ENCODE results near the gene CNTN2. TPM values are rescaled to one million over a fixed set of nuclear protein-coding genes. Genes with fewer than 3 reads are reported as not detected.

CNTN2 gene
- total RNA-seq, 1 donor from 2014 or later = 0.29 TPM

DNA sequence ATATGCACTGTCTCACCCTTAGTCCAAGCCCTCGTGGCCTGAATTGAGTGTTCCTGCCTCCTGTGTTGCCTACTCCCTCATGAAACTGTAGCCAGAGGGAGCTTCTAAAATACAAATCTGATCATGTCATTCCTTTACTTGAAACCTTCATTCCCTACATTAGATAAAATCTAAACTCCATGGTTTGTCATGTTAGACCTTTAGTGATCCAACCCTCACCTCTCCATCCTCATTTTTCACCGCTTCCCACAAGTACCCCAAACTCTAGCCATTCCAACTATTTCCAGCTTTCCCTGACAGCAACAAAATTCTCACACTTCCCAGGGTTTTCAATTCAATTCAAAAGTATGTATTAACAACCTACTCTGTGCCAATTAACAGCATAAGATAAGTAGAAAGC is 18.3 kb upstream of the CNTN2 start:
- TF ChIP-seq, protein P1, sequence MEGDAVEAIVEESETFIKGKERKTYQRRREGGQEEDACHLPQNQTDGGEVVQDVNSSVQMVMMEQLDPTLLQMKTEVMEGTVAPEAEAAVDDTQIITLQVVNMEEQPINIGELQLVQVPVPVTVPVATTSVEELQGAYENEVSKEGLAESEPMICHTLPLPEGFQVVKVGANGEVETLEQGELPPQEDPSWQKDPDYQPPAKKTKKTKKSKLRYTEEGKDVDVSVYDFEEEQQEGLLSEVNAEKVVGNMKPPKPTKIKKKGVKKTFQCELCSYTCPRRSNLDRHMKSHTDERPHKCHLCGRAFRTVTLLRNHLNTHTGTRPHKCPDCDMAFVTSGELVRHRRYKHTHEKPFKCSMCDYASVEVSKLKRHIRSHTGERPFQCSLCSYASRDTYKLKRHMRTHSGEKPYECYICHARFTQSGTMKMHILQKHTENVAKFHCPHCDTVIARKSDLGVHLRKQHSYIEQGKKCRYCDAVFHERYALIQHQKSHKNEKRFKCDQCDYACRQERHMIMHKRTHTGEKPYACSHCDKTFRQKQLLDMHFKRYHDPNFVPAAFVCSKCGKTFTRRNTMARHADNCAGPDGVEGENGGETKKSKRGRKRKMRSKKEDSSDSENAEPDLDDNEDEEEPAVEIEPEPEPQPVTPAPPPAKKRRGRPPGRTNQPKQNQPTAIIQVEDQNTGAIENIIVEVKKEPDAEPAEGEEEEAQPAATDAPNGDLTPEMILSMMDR (IDR thresholded peaks at IDR 0.05; ENCODE audit: unreplicated experiment) = no peak
- Mint-ChIP-seq H3K9me3 (no peaks in the 10 kb centered on the region), H3K4me1 (no peaks in the 10 kb centered on the region)

DNA sequence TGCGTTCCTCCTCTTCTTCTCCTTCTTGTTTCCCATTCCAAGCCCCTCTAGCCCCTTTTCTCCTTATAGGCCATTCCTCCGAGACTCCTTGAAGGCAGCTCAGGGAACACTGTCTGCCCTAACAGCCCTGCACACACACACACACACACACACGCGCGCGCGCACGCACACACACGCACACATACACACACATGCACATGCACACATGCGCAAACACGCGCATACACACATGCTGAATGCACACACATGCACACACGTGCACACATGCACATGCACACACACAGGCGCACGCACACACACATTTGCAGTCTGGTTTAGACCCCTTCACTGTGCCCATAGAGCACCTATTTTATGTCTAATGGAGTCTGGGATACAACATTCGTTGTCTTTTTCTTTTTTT is 17.8 kb upstream of the CNTN2 start:
- DNase-seq (ENCODE audit: low spot score in 2 of 2, unreplicated experiment in 2 of 2) = no peak
- H3K36me3 Mint-ChIP-seq = no peaks in the 10 kb centered on the region
- TF ChIP-seq, protein P1 (IDR thresholded peaks at IDR 0.05; ENCODE audit: unreplicated experiment) = no peak
- H3K4me1 Mint-ChIP-seq = no peaks in the 10 kb centered on the region
- peaks cover 40% of the 10 kb centered on the region for H3K27me3 Mint-ChIP-seq (ENCODE audit: low read depth)
- no peaks in the 10 kb centered on the region for H3K9me3 Mint-ChIP-seq
- H3K4me3 Mint-ChIP-seq = no peak overlapping the region
- no peak overlapping the region for H3K27ac Mint-ChIP-seq

More for the DNA sequence above, 18.3 kb upstream of the CNTN2 start:
- peaks cover 40% of the 10 kb centered on the region for H3K27me3 Mint-ChIP-seq (ENCODE audit: low read depth)
- no peak overlapping the region for H3K27ac Mint-ChIP-seq
- no peaks in the 10 kb centered on the region for H3K36me3 Mint-ChIP-seq
- no peak for DNase-seq (ENCODE audit: low spot score in 2 of 2, unreplicated experiment in 2 of 2)
- H3K4me3 Mint-ChIP-seq = no peak overlapping the region

DNA sequence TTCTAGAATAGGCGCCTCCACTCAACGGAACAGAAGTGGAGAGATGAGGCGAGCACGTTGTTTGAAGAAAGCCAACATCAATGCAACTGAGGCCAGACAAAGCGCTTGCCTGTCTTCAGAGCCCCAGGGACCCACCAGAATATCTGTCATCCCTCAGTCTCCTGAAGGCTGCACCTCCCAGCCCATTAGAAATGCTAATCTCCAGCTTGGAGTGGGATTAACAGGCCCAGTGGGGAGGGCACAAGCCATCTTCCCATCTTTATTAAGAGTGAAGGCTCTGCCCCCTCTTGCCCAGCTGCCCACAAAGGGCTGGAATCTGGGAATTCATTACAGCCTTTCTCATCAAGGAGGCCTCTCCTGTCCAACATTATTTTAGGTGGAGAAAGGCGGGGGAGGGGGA is 16.8 kb upstream of the CNTN2 start:
- Mint-ChIP-seq H3K4me3 (no peak overlapping the region), H3K9me3 (no peaks in the 10 kb centered on the region), H3K4me1 (no peaks in the 10 kb centered on the region), H3K36me3 (no peaks in the 10 kb centered on the region), H3K27me3 (ENCODE audit: low read depth) (peaks cover 38% of the 10 kb centered on the region), H3K27ac (no peak overlapping the region)
- TF ChIP-seq, protein P1 (IDR thresholded peaks at IDR 0.05; ENCODE audit: unreplicated experiment) = no peak
- no peak for DNase-seq (ENCODE audit: low spot score in 2 of 2, unreplicated experiment in 2 of 2)

DNA sequence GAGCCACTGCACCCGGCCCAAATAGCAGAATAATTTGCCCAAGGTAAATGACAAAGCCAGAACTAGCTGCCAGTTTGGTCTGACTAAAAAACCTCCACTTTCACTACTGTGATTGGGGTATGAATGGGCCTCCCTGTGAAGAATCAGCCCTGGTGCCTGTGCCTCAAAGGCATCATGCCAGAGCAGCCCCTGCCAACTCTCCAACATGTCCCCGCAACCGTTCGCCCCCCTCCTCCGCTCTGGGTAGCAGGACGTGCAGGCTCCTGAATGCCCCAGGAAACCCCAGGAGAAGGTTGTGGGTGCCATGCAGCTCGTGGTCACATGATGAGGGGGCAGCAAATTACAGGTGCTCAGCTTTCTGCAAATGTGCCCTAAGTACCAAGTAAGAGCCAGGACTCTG is 14.6 kb upstream of the CNTN2 start:
- TF ChIP-seq, protein P1 (IDR thresholded peaks at IDR 0.05; ENCODE audit: unreplicated experiment) = no peak
- H3K4me3 Mint-ChIP-seq = no peak overlapping the region
- H3K36me3 Mint-ChIP-seq = no peaks in the 10 kb centered on the region
- H3K27me3 Mint-ChIP-seq (ENCODE audit: low read depth) = peaks cover 45% of the 10 kb centered on the region
- H3K9me3 Mint-ChIP-seq = no peaks in the 10 kb centered on the region
- H3K4me1 Mint-ChIP-seq = no peaks in the 10 kb centered on the region
- H3K27ac Mint-ChIP-seq = no peak overlapping the region
- DNase-seq (ENCODE audit: low spot score in 2 of 2, unreplicated experiment in 2 of 2) = no peak

DNA sequence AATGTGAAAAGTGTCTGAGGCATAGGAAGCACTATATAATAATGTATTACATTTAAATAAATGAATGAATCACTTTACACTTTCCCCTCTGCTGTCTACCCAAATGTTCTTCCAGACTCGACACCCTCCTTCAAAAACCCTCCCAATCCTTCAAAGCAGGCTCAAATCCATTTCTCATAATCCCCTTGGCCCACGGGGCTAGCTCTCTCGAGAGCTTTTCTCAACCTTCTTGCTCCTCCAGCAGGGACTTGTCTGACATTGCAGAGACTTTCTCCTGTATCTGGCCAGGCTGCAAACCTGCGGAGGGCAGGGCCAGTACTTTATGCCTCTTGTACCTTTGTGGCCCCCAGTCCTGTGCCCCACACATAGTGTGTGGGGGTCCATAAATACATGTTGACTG is 14.1 kb upstream of the CNTN2 start:
- DNase-seq (ENCODE audit: low spot score in 2 of 2, unreplicated experiment in 2 of 2) = no peak
- H3K9me3 Mint-ChIP-seq = no peaks in the 10 kb centered on the region
- no peaks in the 10 kb centered on the region for H3K4me1 Mint-ChIP-seq
- TF ChIP-seq, protein P1 (IDR thresholded peaks at IDR 0.05; ENCODE audit: unreplicated experiment) = no peak
- H3K27ac Mint-ChIP-seq = no peak overlapping the region
- peaks cover 45% of the 10 kb centered on the region for H3K27me3 Mint-ChIP-seq (ENCODE audit: low read depth)
- H3K36me3 Mint-ChIP-seq = no peaks in the 10 kb centered on the region
- H3K4me3 Mint-ChIP-seq = no peak overlapping the region

DNA sequence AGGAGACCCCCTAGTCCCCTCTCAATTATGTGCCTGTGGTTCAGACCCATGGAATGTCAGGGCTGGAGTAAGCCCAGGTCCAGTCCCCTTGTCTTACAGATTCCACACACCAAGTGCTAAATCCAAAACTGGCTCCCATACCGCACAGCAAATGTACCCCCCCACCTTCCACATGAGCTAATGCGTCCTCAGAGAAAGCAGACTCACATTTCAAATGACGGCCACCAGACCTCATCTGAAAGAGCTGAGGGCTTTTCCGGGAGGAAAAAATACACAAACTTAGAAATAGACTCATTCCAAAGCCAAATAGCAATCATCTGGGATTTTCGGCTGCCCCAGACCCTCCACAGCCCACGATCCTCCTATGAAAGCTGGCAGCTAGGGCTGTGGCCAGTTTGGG is 12.8 kb upstream of the CNTN2 start:
- DNase-seq (ENCODE audit: low spot score in 2 of 2, unreplicated experiment in 2 of 2) = no peak
- H3K27ac Mint-ChIP-seq = no peak overlapping the region
- TF ChIP-seq, protein P1 (IDR thresholded peaks at IDR 0.05; ENCODE audit: unreplicated experiment) = no peak
- H3K36me3 Mint-ChIP-seq = no peaks in the 10 kb centered on the region
- no peak overlapping the region for H3K4me3 Mint-ChIP-seq
- H3K9me3 Mint-ChIP-seq = no peaks in the 10 kb centered on the region
- peaks cover 45% of the 10 kb centered on the region for H3K27me3 Mint-ChIP-seq (ENCODE audit: low read depth)
- H3K4me1 Mint-ChIP-seq = no peaks in the 10 kb centered on the region

Measured in mesothelial cell of epicardium (in vitro differentiated cells).